ENCODE data around the gene PCSK4.

DNA sequence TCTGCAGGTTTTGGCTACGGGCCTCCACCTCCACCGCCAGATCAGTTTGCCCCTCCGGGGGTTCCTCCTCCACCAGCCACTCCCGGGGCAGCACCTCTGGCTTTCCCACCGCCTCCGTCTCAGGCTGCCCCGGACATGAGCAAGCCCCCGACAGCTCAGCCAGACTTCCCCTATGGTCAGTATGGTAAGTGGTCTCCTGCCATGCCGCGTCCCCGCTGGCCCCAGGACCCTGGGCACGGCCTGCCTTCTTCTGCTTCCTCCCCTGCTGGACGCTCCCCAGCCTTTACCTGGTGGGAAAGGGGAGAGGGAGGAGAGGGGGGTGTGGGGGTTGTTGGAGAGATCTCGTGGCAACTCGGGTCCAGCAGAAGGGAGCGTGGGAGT lies 57.7 kb downstream of the PCSK4 start:
- TF ChIP-seq, protein P1, sequence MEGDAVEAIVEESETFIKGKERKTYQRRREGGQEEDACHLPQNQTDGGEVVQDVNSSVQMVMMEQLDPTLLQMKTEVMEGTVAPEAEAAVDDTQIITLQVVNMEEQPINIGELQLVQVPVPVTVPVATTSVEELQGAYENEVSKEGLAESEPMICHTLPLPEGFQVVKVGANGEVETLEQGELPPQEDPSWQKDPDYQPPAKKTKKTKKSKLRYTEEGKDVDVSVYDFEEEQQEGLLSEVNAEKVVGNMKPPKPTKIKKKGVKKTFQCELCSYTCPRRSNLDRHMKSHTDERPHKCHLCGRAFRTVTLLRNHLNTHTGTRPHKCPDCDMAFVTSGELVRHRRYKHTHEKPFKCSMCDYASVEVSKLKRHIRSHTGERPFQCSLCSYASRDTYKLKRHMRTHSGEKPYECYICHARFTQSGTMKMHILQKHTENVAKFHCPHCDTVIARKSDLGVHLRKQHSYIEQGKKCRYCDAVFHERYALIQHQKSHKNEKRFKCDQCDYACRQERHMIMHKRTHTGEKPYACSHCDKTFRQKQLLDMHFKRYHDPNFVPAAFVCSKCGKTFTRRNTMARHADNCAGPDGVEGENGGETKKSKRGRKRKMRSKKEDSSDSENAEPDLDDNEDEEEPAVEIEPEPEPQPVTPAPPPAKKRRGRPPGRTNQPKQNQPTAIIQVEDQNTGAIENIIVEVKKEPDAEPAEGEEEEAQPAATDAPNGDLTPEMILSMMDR (conservative IDR thresholded peaks at IDR 0.05; ENCODE audit: low read depth, low read length) = no peak
- TF ChIP-seq EZH2 (IDR thresholded peaks at IDR 0.05; ENCODE audit: low read length, unreplicated experiment) = no peak
